Measurements from ENCODE around the gene DHX35. TPM values are rescaled to one million over a fixed set of nuclear protein-coding genes. Genes with fewer than 3 reads are reported as not detected.

DHX35 gene
- polyA plus RNA-seq, 3 donors, result 1.6 to 11.2 (median 2.7) TPM

DNA sequence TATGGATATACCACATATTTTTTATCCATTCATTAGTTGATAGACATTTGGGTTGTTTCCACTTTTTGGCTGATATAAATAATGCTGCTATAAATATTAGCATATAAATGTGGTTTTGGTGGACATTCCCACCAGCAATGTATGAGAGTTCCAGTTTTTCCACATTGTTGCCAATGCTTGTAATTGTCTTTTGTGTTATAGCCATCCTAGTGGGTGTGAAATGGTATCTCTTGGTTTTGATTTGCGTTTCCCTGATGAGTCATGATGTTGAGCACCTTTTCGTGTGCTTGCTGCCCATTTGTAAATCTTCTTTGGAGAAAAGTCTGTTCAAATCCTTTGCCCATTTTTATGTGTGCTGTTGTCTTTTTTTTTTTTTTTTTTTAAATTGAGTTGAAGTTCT, 54.4 kb downstream of the DHX35 start:
- H3K36me3 ChIP-seq (replicated peaks in 1 of 2; ENCODE audit: control insufficient read depth in 1 of 2, insufficient read depth in 2 of 2, low read length in 2 of 2), result peaks cover 70 to 96% of the 10 kb centered on the region in 2 donors

DNA sequence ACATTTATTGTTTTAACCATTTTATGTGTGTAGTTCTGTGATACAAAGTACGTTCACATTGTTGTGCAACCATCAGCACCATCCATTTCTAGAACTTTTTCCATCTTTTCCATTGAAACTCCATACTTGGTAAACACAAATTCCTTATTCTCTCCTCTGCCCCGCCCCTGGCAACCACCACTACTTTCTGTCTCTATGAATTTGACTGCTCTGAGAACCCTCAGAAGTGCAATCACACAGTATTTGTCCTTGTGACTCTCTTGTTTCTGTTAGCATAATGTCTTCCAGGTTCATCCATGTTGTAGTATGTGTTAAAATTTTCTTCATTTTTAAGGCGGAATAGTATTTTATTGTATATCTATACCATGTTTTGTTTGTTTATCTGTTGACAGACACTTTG, 56.9 kb downstream of the DHX35 start:
- intact Hi-C loops (cut with micrococcal nuclease), result no loop called here
- TF ChIP-seq, protein P1, sequence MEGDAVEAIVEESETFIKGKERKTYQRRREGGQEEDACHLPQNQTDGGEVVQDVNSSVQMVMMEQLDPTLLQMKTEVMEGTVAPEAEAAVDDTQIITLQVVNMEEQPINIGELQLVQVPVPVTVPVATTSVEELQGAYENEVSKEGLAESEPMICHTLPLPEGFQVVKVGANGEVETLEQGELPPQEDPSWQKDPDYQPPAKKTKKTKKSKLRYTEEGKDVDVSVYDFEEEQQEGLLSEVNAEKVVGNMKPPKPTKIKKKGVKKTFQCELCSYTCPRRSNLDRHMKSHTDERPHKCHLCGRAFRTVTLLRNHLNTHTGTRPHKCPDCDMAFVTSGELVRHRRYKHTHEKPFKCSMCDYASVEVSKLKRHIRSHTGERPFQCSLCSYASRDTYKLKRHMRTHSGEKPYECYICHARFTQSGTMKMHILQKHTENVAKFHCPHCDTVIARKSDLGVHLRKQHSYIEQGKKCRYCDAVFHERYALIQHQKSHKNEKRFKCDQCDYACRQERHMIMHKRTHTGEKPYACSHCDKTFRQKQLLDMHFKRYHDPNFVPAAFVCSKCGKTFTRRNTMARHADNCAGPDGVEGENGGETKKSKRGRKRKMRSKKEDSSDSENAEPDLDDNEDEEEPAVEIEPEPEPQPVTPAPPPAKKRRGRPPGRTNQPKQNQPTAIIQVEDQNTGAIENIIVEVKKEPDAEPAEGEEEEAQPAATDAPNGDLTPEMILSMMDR (IDR thresholded peaks at IDR 0.05), result no peak
- Mint-ChIP-seq H3K36me3 (peaks cover 87 to 94% of the 10 kb centered on the region in 2 donors), H3K4me3 (no peak overlapping the region), H3K27me3 (ENCODE audit: low read depth in 3 of 3) (peaks cover 0 to 3% (median 0%) of the 10 kb centered on the region in 3 donors), H3K27ac (no peak overlapping the region), H3K4me1 (no peaks in the 10 kb centered on the region), H3K9me3 (peaks cover 0 to 4% (median 0%) of the 10 kb centered on the region in 7 donors)
- Histone ChIP-seq H3K9ac (ENCODE audit: insufficient read depth, low read length, poor library complexity, severe bottlenecking) (no peak overlapping the region), H3K4me2 (replicated peaks; ENCODE audit: extremely low read depth, low read length, poor library complexity, severe bottlenecking) (no peak overlapping the region), H3K4me3 (replicated peaks in 1 of 3; ENCODE audit: low read depth in 2 of 3, low read length in 3 of 3) (no peak overlapping the region), H2AFZ (ENCODE audit: insufficient read depth, low read depth, low read length, poor library complexity, severe bottlenecking) (no peak overlapping the region), H3K9me3 (replicated peaks in 1 of 2; ENCODE audit: control insufficient read depth in 1 of 2, insufficient read depth in 1 of 2, low read length in 2 of 2) (no peaks in the 10 kb centered on the region), H3K79me2 (ENCODE audit: insufficient read depth, low read length) (no peaks in the 10 kb centered on the region), H3K27me3 (ENCODE audit: control insufficient read depth in 2 of 2, insufficient read depth in 2 of 2, low read length in 2 of 2) (no peaks in the 10 kb centered on the region), H4K20me1 (ENCODE audit: insufficient read depth, low read length) (no peaks in the 10 kb centered on the region), H3K27ac (ENCODE audit: low read depth in 1 of 2, low read length in 2 of 2) (no peak overlapping the region), H3K36me3 (replicated peaks in 1 of 2; ENCODE audit: control insufficient read depth in 1 of 2, insufficient read depth in 2 of 2, low read length in 2 of 2) (peaks cover 81 to 98% of the 10 kb centered on the region in 2 donors), H3K4me1 (ENCODE audit: control insufficient read depth in 1 of 2, insufficient read depth in 2 of 2, low read length in 2 of 2) (no peaks in the 10 kb centered on the region)
- WGBS (ENCODE audit: insufficient coverage), result 100% methylated on average over 1 of the region's 3 CpGs
- no peak for DNase-seq

More for the DNA sequence above, 54.4 kb downstream of the DHX35 start:
- Histone ChIP-seq H3K9ac (ENCODE audit: insufficient read depth, low read length, poor library complexity, severe bottlenecking) (no peak overlapping the region), H4K20me1 (ENCODE audit: insufficient read depth, low read length) (no peaks in the 10 kb centered on the region), H2AFZ (ENCODE audit: insufficient read depth, low read depth, low read length, poor library complexity, severe bottlenecking) (no peak overlapping the region), H3K4me1 (ENCODE audit: control insufficient read depth in 1 of 2, insufficient read depth in 2 of 2, low read length in 2 of 2) (no peaks in the 10 kb centered on the region), H3K9me3 (replicated peaks in 1 of 2; ENCODE audit: control insufficient read depth in 1 of 2, insufficient read depth in 1 of 2, low read length in 2 of 2) (no peaks in the 10 kb centered on the region), H3K79me2 (ENCODE audit: insufficient read depth, low read length) (no peaks in the 10 kb centered on the region), H3K4me3 (replicated peaks in 1 of 3; ENCODE audit: low read depth in 2 of 3, low read length in 3 of 3) (no peak overlapping the region), H3K27ac (ENCODE audit: low read depth in 1 of 2, low read length in 2 of 2) (no peak overlapping the region), H3K4me2 (replicated peaks; ENCODE audit: extremely low read depth, low read length, poor library complexity, severe bottlenecking) (no peak overlapping the region), H3K27me3 (ENCODE audit: control insufficient read depth in 2 of 2, insufficient read depth in 2 of 2, low read length in 2 of 2) (no peaks in the 10 kb centered on the region)
- peaks cover 0 to 3% (median 0%) of the 10 kb centered on the region in 3 donors for H3K27me3 Mint-ChIP-seq (ENCODE audit: low read depth in 3 of 3)
- H3K36me3 Mint-ChIP-seq, result peaks cover 83 to 89% of the 10 kb centered on the region in 2 donors
- H3K4me1 Mint-ChIP-seq, result no peaks in the 10 kb centered on the region
- no peak for DNase-seq
- TF ChIP-seq, protein P1 (IDR thresholded peaks at IDR 0.05), result no peak
- intact Hi-C loops (cut with micrococcal nuclease), result no loop called here
- no peak overlapping the region for H3K4me3 Mint-ChIP-seq
- no peak overlapping the region for H3K27ac Mint-ChIP-seq
- no CpG with 5 or more reads among the region's 2 CpGs for WGBS (ENCODE audit: insufficient coverage)
- peaks cover 0 to 4% (median 0%) of the 10 kb centered on the region in 7 donors for H3K9me3 Mint-ChIP-seq

Measured in CD14-positive monocyte (primary cell).